ENCODE results near the gene PBXIP1. TPM values are rescaled to one million over a fixed set of nuclear protein-coding genes. Genes with fewer than 3 reads are reported as not detected.

Gene PBXIP1
- total and polyA plus RNA-seq, 2 donors from 2014 or later = 83.9 to 115 TPM

- peak in 2 of 5 donors; percentile 50 to 71 for DNase-seq
- Histone ChIP-seq H3K9ac (ENCODE audit: low read length in 3 of 3) (no peak overlapping the region), H3K4me3 (ENCODE audit: low read length in 3 of 3) (no peak overlapping the region), H3K27ac (ENCODE audit: low read depth in 2 of 2, low read length in 2 of 2) (no peak overlapping the region), H3K27me3 (ENCODE audit: control insufficient read depth, insufficient read depth, low read length) (no peaks in the 10 kb centered on the region), H3K36me3 (ENCODE audit: control insufficient read depth in 2 of 3, insufficient read depth in 3 of 3, low read length in 3 of 3) (peaks cover 0 to 7% (median 5%) of the 10 kb centered on the region in 3 donors), H3K9me3 (ENCODE audit: control insufficient read depth in 2 of 3, insufficient read depth in 1 of 3, low read length in 3 of 3) (no peaks in the 10 kb centered on the region), H3K4me1 (ENCODE audit: control insufficient read depth in 2 of 3, insufficient read depth in 2 of 3, low read depth in 1 of 3, low read length in 3 of 3) (peaks cover 4 to 28% (median 18%) of the 10 kb centered on the region in 3 donors)
- intact Hi-C loops (cut with DNase I) = no loop called here
- no peak for TF ChIP-seq CTCF (IDR thresholded peaks at IDR 0.05; ENCODE audit: borderline replicate concordance, extremely low read depth, insufficient read depth)
- FAIRE-seq = no peak
Observed at GRCh38 chr1:154958681-154959425, 3.0 kb upstream of the PBXIP1 start.

GRCh38 chr1:154958036-154958435 is 2.1 kb upstream of the PBXIP1 start:
- Histone ChIP-seq H3K4me3 (ENCODE audit: low read length in 3 of 3) (no peak overlapping the region), H3K9ac (ENCODE audit: low read length in 3 of 3) (no peak overlapping the region), H3K27ac (ENCODE audit: low read depth in 2 of 2, low read length in 2 of 2) (no peak overlapping the region), H3K27me3 (ENCODE audit: control insufficient read depth, insufficient read depth, low read length) (no peaks in the 10 kb centered on the region), H3K9me3 (ENCODE audit: control insufficient read depth in 2 of 3, insufficient read depth in 1 of 3, low read length in 3 of 3) (no peaks in the 10 kb centered on the region), H3K4me1 (ENCODE audit: control insufficient read depth in 2 of 3, insufficient read depth in 2 of 3, low read depth in 1 of 3, low read length in 3 of 3) (peaks cover 4 to 36% (median 26%) of the 10 kb centered on the region in 3 donors), H3K36me3 (ENCODE audit: control insufficient read depth in 2 of 3, insufficient read depth in 3 of 3, low read length in 3 of 3) (no peaks in the 10 kb centered on the region)
- FAIRE-seq (no peak), DNase-seq (no peak)
- no peak for TF ChIP-seq CTCF (IDR thresholded peaks at IDR 0.05; ENCODE audit: borderline replicate concordance, extremely low read depth, insufficient read depth)
- intact Hi-C loops (cut with DNase I) = no loop called here

- Histone ChIP-seq H3K27ac (ENCODE audit: low read depth in 2 of 2, low read length in 2 of 2) (no peak overlapping the region), H3K9ac (ENCODE audit: low read length in 3 of 3) (no peak overlapping the region), H3K36me3 (ENCODE audit: control insufficient read depth in 2 of 3, insufficient read depth in 3 of 3, low read length in 3 of 3) (no peaks in the 10 kb centered on the region), H3K9me3 (ENCODE audit: control insufficient read depth in 2 of 3, insufficient read depth in 1 of 3, low read length in 3 of 3) (no peaks in the 10 kb centered on the region), H3K4me3 (ENCODE audit: low read length in 3 of 3) (no peak overlapping the region), H3K27me3 (ENCODE audit: control insufficient read depth, insufficient read depth, low read length) (no peaks in the 10 kb centered on the region), H3K4me1 (ENCODE audit: control insufficient read depth in 2 of 3, insufficient read depth in 2 of 3, low read depth in 1 of 3, low read length in 3 of 3) (peaks cover 4 to 38% (median 26%) of the 10 kb centered on the region in 3 donors)
- FAIRE-seq (no peak), DNase-seq (peak in 1 of 5 donors; percentile 41)
- TF ChIP-seq CTCF (IDR thresholded peaks at IDR 0.05; ENCODE audit: borderline replicate concordance, extremely low read depth, insufficient read depth) = no peak
- intact Hi-C loops (cut with DNase I) = no loop called here
Observed at GRCh38 chr1:154957091-154957657, 1.3 kb upstream of the PBXIP1 start.
